GDM1 (cell line): ENCODE measurements around the gene MTR.

Experiments used
- DNase-seq: peaks from one replicate; lab custom pipeline; 2025; lab: John Stamatoyannopoulos, UW

Gene MTR

GRCh38 chr1:236779312-236779711 lies 15.8 kb upstream of the MTR start:
- no peak for DNase-seq

GRCh38 chr1:236785477-236785876 lies 9.6 kb upstream of the MTR start:
- DNase-seq = no peak

- DNase-seq = no peak
These were observed 8.6 kb upstream of the MTR start for GRCh38 chr1:236786453-236786852.

GRCh38 chr1:236794585-236795034 lies 482 bp upstream of the MTR start:
- DNase-seq = no peak

- no peak for DNase-seq
These were observed 920 bp downstream of the MTR start for GRCh38 chr1:236795757-236796667.

GRCh38 chr1:236799001-236799400 lies 3.9 kb downstream of the MTR start:
- no peak for DNase-seq

- DNase-seq = no peak
These were observed 5.0 kb downstream of the MTR start for GRCh38 chr1:236800002-236800620.

- DNase-seq = no peak
These were observed 5.5 kb downstream of the MTR start for GRCh38 chr1:236800623-236801022.

GRCh38 chr1:236802264-236802663 lies 7.2 kb downstream of the MTR start:
- DNase-seq = no peak

- DNase-seq = no peak
These were observed 11.5 kb downstream of the MTR start for GRCh38 chr1:236806634-236807033.

GRCh38 chr1:236808005-236808404 lies 12.9 kb downstream of the MTR start:
- no peak for DNase-seq

- DNase-seq = no peak
These were observed 13.6 kb downstream of the MTR start for GRCh38 chr1:236808564-236809130.

- DNase-seq = no peak
These were observed 14.1 kb downstream of the MTR start for GRCh38 chr1:236809148-236809547.

- no peak for DNase-seq
These were observed 14.9 kb downstream of the MTR start for GRCh38 chr1:236810018-236810417.

GRCh38 chr1:236812334-236813030 lies 17.4 kb downstream of the MTR start:
- DNase-seq = no peak

GRCh38 chr1:236815941-236816340 lies 20.8 kb downstream of the MTR start:
- DNase-seq = no peak

GRCh38 chr1:236819856-236820255 lies 24.8 kb downstream of the MTR start:
- no peak for DNase-seq

- DNase-seq = no peak
These were observed 26.1 kb downstream of the MTR start for GRCh38 chr1:236821091-236821627.

- DNase-seq = no peak
These were observed 28.5 kb downstream of the MTR start for GRCh38 chr1:236823559-236823958.

GRCh38 chr1:236829085-236829484 lies 34.0 kb downstream of the MTR start:
- DNase-seq = no peak

GRCh38 chr1:236830116-236830515 lies 35.0 kb downstream of the MTR start:
- DNase-seq = no peak

- no peak for DNase-seq
These were observed 35.5 kb downstream of the MTR start for GRCh38 chr1:236830560-236830959.
